GM12874 (cell line): ENCODE data around the gene BCL6B.
A peak's percentile ranks its signal among the peaks of the same experiment; 100 is the strongest.

ENCODE experiments used
- TF ChIP-seq, protein P1 (sequence below): IDR thresholded peaks from 2 replicates; pipeline ENCODE4 v1.5.1; 2011; ENCODE audit warnings: low read depth, mild to moderate bottlenecking, control low read depth, low read length, moderate library complexity; ENCODE audit not compliant: insufficient read depth

Gene BCL6B

GRCh38 chr17:7014261-7014994 lies 8.4 kb upstream of the BCL6B start:
- TF ChIP-seq, protein P1, sequence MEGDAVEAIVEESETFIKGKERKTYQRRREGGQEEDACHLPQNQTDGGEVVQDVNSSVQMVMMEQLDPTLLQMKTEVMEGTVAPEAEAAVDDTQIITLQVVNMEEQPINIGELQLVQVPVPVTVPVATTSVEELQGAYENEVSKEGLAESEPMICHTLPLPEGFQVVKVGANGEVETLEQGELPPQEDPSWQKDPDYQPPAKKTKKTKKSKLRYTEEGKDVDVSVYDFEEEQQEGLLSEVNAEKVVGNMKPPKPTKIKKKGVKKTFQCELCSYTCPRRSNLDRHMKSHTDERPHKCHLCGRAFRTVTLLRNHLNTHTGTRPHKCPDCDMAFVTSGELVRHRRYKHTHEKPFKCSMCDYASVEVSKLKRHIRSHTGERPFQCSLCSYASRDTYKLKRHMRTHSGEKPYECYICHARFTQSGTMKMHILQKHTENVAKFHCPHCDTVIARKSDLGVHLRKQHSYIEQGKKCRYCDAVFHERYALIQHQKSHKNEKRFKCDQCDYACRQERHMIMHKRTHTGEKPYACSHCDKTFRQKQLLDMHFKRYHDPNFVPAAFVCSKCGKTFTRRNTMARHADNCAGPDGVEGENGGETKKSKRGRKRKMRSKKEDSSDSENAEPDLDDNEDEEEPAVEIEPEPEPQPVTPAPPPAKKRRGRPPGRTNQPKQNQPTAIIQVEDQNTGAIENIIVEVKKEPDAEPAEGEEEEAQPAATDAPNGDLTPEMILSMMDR: peak; percentile 80

DNA sequence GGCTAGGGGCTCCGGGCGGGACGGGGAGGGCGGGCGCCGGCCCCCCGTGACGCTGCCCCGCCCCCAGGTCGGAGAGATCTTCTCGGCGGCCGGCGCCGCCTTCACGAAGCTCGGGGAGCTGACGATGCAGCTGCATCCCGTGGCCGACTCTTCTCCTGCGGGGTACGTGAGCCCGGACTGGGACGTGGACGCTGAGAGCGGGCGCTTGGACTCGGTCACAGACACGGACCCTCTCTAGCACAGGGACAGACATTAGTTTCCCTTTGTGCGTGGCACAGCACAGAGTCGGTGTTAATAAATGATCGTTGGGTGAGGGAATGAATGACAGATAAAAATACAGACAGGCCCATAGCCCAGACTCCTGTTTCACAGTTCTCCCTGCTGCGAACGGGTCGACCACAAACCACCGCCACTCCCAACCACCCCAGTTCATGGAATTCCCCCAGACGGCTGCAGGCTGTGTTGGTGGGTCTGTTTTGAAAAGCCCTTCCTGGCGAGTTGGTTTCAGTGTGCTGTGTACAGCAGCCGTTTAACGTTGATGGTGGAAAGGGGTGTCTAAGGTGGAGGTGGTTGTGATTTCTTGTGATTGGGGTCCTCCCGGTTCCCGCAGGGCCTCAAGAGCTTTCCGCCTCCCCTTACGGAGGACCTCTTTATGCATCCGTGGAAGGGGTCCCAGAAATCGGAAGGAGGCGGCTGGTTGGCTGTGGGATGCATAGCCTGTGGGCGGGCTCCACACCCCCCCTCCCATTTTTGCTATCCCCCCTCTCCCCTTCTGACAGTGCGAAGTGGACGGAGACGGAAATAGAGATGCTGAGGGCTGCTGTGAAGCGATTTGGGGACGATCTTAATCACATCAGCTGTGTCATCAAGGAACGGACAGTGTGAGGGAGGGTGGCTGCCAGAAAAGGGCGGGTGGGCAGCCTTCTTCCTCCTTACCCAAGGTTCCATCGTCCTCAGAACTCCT lies 7.6 kb upstream of the BCL6B start:
- TF ChIP-seq, protein P1: no peak

DNA sequence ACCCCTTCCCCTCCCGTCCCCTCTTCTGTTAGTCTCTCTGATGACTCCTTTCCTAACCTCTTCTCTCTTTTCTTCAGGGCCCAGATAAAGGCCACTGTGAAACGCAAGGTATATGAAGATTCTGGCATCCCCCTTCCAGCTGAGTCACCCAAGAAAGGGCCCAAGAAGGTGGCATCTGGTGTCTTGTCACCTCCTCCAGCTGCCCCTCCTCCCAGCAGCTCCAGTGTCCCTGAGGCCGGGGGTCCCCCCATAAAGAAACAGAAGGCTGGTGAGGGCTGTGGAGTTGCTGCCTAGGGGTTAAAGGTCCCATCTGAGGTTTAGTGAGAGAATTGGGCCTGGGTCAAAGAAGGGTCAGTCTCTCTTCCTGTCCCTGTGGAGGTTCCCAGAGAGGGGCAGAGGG lies 6.4 kb upstream of the BCL6B start:
- TF ChIP-seq, protein P1: no peak

GRCh38 chr17:7016886-7017826 lies 5.7 kb upstream of the BCL6B start:
- TF ChIP-seq, protein P1: no peak

DNA sequence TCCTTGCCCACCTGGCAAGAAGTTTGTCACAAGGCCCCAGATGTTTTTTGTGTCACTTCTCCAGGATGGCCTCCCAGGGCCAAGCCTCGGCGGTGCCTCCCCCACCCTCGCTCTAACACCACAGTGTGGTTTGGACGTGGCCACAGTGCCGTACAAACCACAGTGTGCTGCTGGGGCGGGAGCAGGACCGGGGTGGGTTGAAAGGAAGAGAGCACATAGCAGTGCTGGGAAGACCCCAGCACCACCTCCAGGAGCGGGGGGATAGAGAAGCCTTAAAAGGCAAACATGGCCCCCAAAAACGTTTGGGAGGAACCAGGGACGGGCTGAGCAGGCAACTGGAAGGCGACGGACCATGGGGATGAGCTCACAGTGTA lies 5.0 kb upstream of the BCL6B start:
- TF ChIP-seq, protein P1: no peak

DNA sequence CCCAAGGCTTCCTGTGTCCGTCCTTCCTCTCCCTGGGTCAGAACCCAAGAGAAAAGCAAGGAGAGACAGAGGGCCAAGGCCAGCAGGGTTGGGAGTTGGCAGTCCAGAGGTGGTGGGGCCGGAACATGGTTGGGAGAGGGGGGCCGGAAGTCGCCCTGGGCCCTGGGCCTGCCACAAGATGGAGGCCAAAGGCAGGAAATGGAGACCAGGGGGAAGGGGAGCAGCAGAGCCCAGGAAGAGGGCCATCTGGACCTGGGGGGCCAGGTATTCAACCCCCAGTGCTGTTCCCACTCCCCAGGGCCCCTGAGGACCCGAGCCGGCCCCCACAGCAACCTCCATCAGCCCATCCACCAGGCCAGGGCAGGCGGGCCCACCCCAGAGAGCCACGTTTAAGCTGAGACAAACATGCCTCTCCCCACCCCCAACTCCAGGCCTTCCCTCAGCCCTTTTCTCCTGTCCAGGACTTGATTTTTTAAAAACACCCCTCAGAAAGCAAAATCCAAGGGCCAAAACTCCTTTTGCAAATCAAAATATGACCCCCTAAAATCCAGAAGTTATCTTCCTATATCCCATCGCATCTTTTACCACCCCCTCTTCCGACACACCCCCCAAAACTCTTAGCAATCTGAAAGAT lies 4.4 kb upstream of the BCL6B start:
- TF ChIP-seq, protein P1: no peak
